Measurements from ENCODE around the gene PARVA.

Gene PARVA

DNA sequence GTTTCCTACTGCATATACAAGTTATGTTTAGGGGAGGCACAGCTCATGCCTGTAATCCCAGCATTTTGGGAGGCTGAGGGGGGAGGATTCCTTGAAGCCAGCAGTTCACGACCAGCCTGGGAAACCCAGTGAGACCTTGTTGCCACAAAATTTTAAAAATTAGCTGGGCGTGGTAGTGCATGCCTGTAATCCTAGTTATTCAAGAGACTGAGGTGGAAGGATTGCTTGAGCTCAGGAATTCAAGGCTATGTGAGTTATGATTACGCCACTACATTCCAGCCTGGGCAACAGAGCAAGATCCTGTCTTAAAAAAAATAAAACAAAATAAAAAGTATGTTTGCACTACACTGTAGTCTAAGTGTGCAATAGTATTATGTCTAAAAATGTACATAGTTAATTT is 188.0 kb downstream of the PARVA start:
- DNase-seq: no peak

DNA sequence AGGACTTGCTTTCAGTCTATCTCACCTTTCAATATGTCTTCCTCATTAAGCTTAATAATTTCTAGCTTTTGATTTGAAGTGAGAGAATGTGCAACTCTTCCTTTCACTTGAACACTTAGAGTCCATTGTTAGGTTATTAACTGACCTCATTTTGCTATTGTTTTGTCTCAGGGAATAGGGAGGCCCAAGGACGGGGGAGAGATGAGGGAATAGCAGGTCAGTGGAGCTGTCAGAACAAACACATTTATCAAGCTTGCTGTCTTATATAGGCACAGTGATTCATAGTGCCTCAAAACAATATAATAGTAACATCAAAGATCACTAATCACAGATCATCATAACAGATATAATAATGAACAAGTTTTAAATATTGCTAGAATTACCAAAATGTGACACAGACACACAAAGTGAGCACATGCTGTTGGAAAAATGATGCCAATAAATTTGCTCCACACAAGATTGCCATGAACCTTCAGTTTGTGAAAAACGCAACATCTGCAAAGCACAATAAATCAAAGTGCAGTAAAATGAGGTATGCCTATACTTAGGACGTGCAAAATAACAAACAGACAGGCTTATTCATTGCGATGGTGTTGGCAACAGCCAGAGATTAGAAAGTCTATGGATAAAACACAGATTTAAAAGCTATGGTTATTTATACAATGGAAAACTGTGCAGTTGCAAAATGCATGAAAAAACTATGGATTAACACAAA is 190.5 kb downstream of the PARVA start:
- no peak for DNase-seq

GRCh38 chr11:12569499-12570425 is 192.4 kb downstream of the PARVA start:
- no peak for DNase-seq

DNA sequence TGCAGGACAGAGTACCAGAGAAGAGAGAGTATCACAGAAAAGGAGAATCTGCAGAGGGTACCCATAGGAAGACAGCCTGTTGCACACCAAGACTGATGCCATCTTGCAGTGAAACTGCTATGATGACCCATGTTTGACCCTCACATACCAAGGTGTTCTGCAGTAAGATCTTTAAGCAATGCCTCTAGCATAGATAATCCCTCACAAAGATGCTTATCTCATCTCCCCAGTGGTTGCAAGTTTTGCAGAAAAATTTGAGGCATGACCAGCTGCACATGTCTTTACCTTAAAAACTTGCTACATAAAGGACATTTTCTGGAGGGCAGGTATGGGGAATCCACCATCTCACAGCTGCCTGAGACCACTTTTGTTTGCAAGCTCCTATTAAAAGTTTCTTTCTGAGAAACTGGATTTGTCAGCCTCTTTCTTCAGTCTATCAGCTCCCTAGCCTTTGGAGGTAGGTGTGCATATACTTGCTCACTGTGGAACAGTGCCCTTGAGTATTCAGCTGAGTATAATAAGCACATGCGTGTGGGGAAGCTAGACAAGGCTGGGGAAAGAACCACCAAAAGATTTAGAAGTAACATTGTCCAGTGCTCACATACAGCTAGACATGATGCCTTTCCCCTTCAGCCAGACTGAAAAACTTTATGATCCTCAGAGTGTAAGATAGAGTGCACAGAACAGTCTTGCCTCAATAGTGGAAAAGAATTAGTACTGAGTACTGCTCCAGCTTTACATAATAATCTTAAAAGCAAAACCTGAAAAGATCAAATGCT is 196.5 kb downstream of the PARVA start:
- no peak for DNase-seq

DNA sequence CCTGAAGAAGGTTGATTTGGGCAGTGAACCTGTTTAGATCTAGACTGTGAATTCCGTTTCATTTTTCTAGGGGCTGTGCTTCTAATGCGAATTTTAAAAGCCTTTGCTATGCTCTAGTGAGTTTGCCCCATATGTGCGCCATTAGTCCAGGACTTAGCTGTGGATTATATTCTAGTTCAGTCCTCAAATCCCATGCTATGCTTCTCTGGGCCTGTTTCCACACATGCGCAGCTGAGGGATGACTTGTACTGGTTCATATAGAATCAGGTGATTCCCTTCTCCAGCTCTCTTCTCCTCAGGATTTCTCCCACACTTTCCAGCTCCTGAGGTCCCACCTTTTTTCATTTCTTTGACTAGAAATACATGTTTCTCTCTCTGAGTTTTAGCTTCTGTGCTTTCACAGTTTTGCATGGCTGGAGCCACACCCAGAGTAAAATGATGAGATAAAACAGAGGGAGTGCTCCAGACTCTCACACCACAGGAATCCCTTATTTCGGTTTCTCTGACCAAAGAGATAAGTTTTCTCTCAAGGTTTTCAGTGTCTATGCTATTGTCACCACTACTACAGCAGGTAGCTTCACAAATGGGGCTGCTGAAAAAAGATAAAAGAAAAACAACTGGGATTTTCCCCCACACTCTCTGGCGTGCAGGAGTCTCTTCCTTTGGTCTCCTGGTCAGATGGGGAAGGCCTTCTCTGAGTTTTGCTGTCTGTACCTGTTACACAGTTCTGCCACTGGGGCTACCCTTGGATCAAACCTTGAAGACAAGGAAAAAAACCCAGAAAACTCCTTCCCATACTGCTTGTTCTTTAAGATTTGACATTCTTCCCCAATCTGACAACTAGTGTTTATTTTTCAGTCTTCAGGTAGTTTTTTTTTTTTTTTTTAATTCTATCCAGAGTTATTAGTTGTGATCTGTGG is 200.6 kb downstream of the PARVA start:
- DNase-seq: no peak

GRCh38 chr11:12581416-12581815 is 204.0 kb downstream of the PARVA start:
- no peak for DNase-seq

DNA sequence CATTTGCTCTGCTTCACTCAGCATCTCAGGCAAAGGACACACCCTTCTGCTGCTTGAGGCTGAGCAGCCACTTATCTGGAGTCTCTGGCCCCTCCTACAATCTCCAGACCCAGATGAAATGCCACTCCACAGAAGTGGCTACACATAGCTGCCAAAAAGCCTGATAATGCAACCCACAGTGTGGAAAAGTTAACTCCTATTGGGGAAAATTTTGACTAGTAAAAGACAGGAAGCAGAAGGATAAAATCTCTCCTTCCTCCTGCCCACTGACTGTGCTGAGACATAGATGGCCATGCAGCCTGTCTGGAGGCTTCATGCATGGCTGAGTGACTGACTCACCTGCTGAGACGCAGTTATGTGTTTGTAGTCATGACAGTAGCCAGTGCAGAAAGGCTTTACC is 204.6 kb downstream of the PARVA start:
- DNase-seq: no peak

Data from T-helper 1 cell (primary cell).